Measurements from ENCODE around the gene SP140.
"Not testable (repeated sequence)": the region's sequence is repeated elsewhere in the genome, so short reads cannot be mapped to it uniquely, and the experiment has no call there.

Gene SP140

GRCh38 chr2:230289311-230289710 is 63.8 kb downstream of the SP140 start:
- not testable (repeated sequence) for DNase-seq (ENCODE audit: low read depth in 2 of 2)

- DNase-seq (ENCODE audit: low read depth in 2 of 2) = no peak
These were observed 69.7 kb downstream of the SP140 start for GRCh38 chr2:230295192-230295591.

- DNase-seq (ENCODE audit: low read depth in 2 of 2) = no peak
These were observed 71.4 kb downstream of the SP140 start for GRCh38 chr2:230296917-230297316.

- DNase-seq (ENCODE audit: low read depth in 2 of 2) = no peak
These were observed 74.1 kb downstream of the SP140 start for GRCh38 chr2:230299618-230300017.

DNA sequence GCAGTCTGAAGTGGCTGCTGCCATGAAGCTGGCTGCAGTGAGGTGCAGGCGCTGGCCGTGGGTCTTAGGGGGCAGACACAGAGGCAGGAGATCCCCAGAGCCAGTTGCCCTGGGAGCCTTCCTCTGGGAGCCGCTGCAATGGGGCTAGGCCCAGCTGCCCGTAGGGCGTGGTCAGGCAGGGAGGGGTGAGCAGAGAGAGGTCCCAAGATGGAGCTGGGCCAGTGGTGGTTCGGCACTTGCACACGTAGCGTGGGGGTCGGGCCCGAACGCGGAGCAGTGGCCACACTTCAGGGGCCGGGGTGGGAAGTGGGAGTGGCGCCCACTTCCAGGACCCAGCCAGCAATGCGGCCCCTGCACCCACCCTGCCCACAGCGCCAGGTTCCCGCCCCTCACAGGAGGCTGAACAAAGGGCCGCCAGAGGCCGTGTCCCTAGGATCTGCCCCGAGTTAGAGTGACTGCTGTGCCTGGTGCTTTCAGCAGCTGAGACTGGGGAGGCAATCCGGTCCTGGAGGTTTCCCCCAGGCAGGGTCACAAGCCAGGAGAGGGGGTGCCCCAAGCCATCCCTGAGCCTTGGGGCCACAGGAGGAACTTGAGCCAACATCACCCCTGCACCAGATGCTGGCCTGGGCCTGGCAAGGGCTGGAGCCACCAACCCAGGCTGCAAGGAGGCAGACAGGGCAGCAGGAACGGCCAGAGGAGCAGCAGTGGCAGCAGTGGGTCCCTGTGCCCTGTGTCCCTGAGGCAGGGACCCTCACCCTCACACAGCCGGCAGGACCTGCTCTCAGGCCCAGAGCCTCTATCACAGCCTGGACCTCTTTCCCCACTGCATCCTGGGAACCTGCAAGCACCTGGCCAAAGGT is 80.1 kb downstream of the SP140 start:
- no peak for DNase-seq (ENCODE audit: low read depth in 2 of 2)

DNA sequence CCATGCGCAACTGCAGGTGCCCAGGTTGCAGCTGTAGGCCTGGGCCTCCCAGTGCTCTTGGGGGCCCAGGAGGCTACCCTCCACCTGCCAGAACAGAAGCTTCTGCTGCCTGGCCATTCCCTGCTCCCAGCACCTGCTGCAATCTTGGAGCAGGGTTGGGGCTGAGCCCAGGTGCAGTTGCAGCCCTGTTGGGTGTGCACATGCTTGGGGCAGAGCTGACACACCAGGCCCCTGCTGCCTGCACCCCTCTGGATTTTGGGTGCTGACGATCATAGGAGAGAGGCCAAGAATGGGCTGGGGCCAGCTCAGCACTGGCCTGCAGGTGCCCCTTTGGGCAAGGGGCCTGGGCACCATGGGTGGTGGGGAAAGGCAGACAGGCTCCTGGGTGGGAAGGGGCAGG is 80.9 kb downstream of the SP140 start:
- DNase-seq (ENCODE audit: low read depth in 2 of 2) = no peak

GRCh38 chr2:230307485-230307884 is 81.9 kb downstream of the SP140 start:
- no peak for DNase-seq (ENCODE audit: low read depth in 2 of 2)

DNA sequence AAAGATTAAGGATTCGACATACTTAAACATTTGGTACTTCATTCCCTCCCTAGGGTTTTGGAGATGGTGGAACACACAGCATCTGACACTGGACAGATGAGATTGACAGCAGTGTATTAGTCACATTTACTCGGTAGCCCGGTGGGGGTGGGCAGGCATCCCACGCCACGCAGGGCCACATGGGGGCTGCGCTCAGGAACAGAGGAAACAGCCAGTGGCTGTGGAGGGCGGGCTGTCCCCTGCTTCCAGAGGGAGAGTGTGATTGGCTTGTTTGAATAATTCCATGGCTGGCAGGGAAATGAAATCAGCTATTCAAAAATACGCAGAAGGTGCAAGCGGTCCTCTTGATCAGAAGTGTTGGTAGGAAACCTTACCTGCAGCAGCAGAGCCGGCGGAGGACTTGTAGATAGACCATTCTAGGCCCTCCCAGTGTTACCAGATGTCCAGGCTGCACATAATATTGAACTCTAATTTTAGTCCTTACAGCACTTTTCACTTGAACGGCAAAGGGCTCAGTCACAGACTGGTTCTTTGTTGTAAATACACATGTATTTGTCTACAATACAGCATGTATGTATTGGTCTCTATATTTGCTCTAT is 83.0 kb downstream of the SP140 start:
- no peak for DNase-seq (ENCODE audit: low read depth in 2 of 2)

GRCh38 chr2:230310792-230311191 is 85.3 kb downstream of the SP140 start:
- DNase-seq (ENCODE audit: low read depth in 2 of 2) = not testable (repeated sequence)

DNA sequence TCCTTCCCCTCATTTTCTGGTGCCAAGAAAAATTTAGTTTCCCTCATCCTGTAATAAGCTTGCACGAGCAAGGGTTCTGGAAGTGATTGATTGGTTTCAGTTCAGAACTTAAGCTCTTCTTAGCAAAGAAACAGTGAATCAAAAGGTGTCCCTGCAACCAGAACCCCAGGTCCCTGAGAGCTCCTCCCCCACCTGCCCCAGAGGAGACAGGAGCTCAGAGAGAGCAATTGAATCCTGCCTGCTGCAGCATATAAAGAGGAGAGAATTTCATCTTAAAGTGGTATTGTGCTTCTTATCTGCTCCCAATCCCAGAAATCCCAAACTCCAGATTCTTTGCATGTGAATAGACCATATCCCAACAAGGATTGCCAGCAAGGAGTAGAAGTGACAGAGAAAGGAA is 86.1 kb downstream of the SP140 start:
- DNase-seq (ENCODE audit: low read depth in 2 of 2) = not testable (repeated sequence)

- no peak for DNase-seq (ENCODE audit: low read depth in 2 of 2)
These were observed 87.1 kb downstream of the SP140 start for GRCh38 chr2:230312638-230313037.

GRCh38 chr2:230317366-230317765 is 91.8 kb downstream of the SP140 start:
- DNase-seq (ENCODE audit: low read depth in 2 of 2) = no peak

- DNase-seq (ENCODE audit: low read depth in 2 of 2) = no peak
These were observed 92.9 kb downstream of the SP140 start for GRCh38 chr2:230318190-230319121.

DNA sequence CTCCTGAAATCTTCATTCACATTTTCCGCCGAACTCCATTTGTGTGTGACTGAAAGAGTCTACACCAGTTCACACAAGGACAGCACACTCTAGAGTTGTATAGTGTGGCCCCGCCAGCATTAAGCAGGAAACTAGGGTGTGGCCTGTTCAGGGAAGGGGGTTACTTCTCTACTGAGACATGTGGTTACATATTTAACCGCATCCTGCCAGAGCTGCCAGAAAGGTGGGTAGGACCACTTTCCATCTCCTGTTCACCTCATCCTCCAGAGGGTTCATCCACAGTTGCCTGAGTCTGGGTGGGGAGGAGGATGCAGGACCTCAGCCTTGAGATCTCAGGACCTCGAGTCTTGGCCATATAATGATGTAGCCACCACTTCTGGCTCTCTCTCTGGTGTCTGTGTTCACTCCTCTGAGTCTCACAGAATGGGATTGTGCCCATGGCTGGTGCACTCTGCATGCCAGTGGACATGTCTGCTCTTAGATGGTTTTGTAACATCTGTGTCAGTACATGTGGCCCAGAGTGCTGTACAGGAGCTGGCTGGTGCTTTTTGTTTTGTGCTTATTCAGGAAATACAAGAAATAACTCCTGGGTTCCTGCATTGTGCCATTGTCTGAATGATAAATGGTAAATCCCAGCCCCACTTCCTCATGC is 93.8 kb downstream of the SP140 start:
- DNase-seq (ENCODE audit: low read depth in 2 of 2) = peak; percentile 31 to 49

DNA sequence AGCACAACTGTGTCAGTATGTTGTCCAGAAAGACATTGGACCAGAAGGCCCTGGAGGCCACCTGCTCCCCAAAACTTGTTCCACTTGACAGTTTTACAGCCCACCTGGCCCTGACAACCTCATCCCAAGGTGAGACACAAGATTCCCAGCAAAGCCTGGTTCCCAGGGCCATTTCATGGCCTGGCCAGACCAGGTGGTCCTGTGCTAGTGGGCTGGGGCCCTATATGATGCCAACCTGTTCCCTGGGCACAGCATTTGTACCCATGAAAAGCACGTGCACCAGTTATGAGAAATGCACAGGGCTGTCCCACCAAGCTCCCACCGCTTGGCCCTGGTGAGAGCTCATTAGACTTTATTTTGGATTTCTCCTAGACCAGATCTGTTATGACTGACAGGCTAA is 95.5 kb downstream of the SP140 start:
- DNase-seq (ENCODE audit: low read depth in 2 of 2) = no peak

DNA sequence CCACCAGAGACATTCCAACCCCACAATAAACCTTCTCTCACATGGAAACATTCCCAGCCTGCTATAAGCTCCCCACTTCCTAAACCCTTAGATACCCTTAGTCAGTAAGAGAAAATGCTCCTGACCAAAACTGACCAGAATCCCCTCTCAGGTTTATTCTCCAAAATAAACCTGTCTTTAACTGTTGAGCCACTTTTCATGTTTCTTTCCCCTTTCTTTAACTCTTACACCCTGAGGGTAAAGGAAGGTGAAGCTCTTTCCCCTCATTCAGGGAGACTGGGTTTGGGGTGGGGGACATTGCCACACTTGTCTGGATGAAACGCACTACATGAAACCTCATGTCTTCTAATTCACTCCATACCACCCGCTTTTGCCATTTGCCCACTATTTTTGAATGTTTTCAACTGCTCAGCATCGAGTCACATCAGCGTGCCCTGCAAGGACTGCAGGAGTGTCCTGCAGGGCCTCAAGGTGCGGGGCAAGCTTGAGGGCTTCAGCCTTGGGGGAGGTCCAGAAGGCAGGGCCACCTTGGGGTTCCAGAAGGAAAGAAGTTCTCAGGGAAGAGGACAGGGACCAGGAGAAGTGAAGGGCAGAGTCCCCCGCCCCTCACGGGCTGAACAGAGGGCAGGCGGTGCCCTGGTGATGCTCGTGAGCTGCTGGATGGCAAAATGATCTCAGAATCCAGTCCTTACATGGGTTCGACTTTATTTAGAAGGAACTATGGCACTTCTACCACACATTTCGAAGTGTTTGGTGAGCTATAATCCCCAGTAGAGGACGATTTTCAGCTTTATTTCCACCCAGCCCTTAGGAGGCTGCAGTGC is 97.2 kb downstream of the SP140 start:
- no peak for DNase-seq (ENCODE audit: low read depth in 2 of 2)

DNA sequence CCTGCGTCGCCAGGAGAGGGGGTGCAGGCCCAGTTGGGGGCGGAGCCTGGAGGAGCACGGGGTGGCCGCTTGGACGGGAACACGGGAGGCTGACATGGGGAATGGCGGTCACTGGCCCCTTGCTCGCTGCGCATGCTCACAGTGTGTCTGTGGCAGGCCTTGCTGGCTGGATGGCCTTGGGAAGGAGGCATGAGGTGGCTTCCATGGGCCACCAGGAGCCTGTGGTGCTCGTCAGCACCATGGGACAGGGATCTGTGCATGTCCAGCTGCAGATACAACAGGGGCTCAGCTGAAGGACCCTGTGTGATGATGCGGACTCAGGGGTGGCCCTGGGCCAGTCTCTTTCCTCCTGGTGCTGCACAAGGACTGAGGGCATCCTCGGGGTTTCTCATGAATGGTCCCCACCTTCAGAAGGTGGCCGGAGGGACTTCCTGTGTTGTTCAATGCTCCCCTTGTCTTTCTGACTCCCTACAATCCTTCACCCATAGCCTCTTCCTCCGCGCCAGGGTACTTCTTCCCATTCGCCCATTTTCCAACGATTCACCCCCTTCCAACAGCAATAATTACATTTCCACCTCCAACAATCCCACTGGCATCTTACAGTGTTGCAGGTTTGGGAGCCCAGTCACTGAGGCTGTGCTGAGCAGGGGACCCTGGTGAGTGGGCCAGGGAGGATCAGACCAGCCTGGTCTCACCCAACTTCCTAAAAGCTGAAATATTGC is 98.0 kb downstream of the SP140 start:
- no peak for DNase-seq (ENCODE audit: low read depth in 2 of 2)

- no peak for DNase-seq (ENCODE audit: low read depth in 2 of 2)
These were observed 99.0 kb downstream of the SP140 start for GRCh38 chr2:230324503-230324902.

GRCh38 chr2:230325316-230326243 is 100.0 kb downstream of the SP140 start:
- DNase-seq (ENCODE audit: low read depth in 2 of 2) = no peak
